PC-9 (cell line): ENCODE measurements around the gene MPPED2.

Experiments
- EZH2 ChIP-seq: fragments of 200-600 bp; sonication (generic); IDR thresholded peaks from 2 replicates; pipeline ENCODE4 v1.8.0; 2017; ENCODE audit warnings: antibody characterized with exemption, low read depth
- TF ChIP-seq, protein P1 (sequence below): fragments of 200-600 bp; sonication (generic); conservative IDR thresholded peaks from 2 replicates; pipeline ENCODE4 v1.6.1; 2017; ENCODE audit warnings: mixed run types, antibody characterized with exemption, mild to moderate bottlenecking, moderate library complexity

DNA sequence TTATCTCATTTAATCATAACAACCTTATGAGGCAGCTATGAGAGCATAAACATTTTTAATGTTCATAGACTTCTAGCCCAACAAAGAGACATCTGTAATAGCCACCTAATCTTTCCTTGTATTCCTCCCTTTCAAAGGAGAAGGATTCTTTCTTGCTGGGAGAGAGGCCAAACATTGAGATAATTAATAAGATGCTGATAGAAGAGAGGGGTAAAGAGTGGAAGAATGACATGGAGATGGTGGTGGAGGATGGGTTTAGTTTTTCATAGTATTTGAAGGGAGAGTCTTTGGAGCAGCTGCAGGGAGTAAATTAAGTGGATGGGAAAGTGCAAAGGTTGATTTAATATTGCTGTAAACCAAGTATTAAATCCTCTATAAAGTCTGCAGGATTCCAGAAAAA lies 205.3 kb downstream of the MPPED2 start:
- TF ChIP-seq, protein P1, sequence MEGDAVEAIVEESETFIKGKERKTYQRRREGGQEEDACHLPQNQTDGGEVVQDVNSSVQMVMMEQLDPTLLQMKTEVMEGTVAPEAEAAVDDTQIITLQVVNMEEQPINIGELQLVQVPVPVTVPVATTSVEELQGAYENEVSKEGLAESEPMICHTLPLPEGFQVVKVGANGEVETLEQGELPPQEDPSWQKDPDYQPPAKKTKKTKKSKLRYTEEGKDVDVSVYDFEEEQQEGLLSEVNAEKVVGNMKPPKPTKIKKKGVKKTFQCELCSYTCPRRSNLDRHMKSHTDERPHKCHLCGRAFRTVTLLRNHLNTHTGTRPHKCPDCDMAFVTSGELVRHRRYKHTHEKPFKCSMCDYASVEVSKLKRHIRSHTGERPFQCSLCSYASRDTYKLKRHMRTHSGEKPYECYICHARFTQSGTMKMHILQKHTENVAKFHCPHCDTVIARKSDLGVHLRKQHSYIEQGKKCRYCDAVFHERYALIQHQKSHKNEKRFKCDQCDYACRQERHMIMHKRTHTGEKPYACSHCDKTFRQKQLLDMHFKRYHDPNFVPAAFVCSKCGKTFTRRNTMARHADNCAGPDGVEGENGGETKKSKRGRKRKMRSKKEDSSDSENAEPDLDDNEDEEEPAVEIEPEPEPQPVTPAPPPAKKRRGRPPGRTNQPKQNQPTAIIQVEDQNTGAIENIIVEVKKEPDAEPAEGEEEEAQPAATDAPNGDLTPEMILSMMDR = no peak
- TF ChIP-seq EZH2 = no peak
